Nephron (organoid): ENCODE results near the gene NLRP5.

Experiments
- H3K27ac Mint-ChIP-seq, 3 experiments: 2 replicates each; pipeline ENCODE4 v1.8.0; 2020; ENCODE audit warnings: mixed read lengths in 3 of 3, mild to moderate bottlenecking in 2 of 3, moderate library complexity in 1 of 3
- H3K27me3 Mint-ChIP-seq: 2 replicates; pipeline ENCODE4 v1.8.0; 2021; ENCODE audit warnings: low read depth, mild to moderate bottlenecking, moderate library complexity, mixed read lengths
- H3K36me3 Mint-ChIP-seq: 2 replicates; pipeline ENCODE4 v1.8.0; 2020; ENCODE audit warnings: low read depth, mixed read lengths
- H3K4me1 Mint-ChIP-seq: 2 replicates; pipeline ENCODE4 v1.8.0; 2020; ENCODE audit warnings: mixed read lengths
- H3K4me3 Mint-ChIP-seq, 3 experiments: 2 replicates each; pipeline ENCODE4 v1.8.0; 2020; ENCODE audit warnings: mild to moderate bottlenecking in 3 of 3, mixed read lengths in 3 of 3, moderate library complexity in 2 of 3
- H3K9me3 Mint-ChIP-seq: 2 replicates; pipeline ENCODE4 v1.8.0; 2020; ENCODE audit warnings: mixed read lengths
- CTCF ChIP-seq, 3 experiments: fragments of 200-600 bp; sonication (generic); IDR thresholded peaks; one replicate each; pipeline ENCODE4 v1.5.0; 2021; ENCODE audit warnings: antibody characterized with exemption in 3 of 3; ENCODE audit not compliant: unreplicated experiment in 3 of 3

NLRP5 gene

GRCh38 chr19:56080669-56081401 is 94.3 kb downstream of the NLRP5 start:
- TF ChIP-seq CTCF (IDR thresholded peaks at IDR 0.05; ENCODE audit: unreplicated experiment in 3 of 3), result peak; percentile 47 to 58 (median 51)

GRCh38 chr19:56083668-56084067 is 97.1 kb downstream of the NLRP5 start:
- H3K4me1 Mint-ChIP-seq, result peaks cover 9% of the 10 kb centered on the region
- H3K4me3 Mint-ChIP-seq, result no peak overlapping the region
- H3K27me3 Mint-ChIP-seq, result peaks cover 10% of the 10 kb centered on the region
- peaks cover 4% of the 10 kb centered on the region for H3K36me3 Mint-ChIP-seq
- H3K27ac Mint-ChIP-seq, result no peak overlapping the region
- TF ChIP-seq CTCF (IDR thresholded peaks at IDR 0.05; ENCODE audit: unreplicated experiment in 3 of 3), result no peak
- H3K9me3 Mint-ChIP-seq, result no peaks in the 10 kb centered on the region

More at GRCh38 chr19:56080669-56081401, 94.3 kb downstream of the NLRP5 start:
- Mint-ChIP-seq H3K4me1 (peaks cover 9% of the 10 kb centered on the region), H3K4me3 (peak overlapping the region; percentile 77 to 88 (median 83)), H3K9me3 (no peaks in the 10 kb centered on the region), H3K27me3 (peaks cover 10% of the 10 kb centered on the region), H3K36me3 (no peaks in the 10 kb centered on the region), H3K27ac (peak overlapping the region in 2 of 3 experiments; percentile 29 to 79)

GRCh38 chr19:56084835-56085536 is 98.4 kb downstream of the NLRP5 start:
- Mint-ChIP-seq H3K27me3 (peaks cover 6% of the 10 kb centered on the region), H3K4me1 (peaks cover 9% of the 10 kb centered on the region), H3K4me3 (no peak overlapping the region), H3K27ac (peak overlapping the region in 1 of 3 experiments; percentile 53), H3K36me3 (peaks cover 14% of the 10 kb centered on the region), H3K9me3 (no peaks in the 10 kb centered on the region)
- no peak for TF ChIP-seq CTCF (IDR thresholded peaks at IDR 0.05; ENCODE audit: unreplicated experiment in 3 of 3)

- TF ChIP-seq CTCF (IDR thresholded peaks at IDR 0.05; ENCODE audit: unreplicated experiment in 3 of 3), result no peak
- Mint-ChIP-seq H3K4me1 (peaks cover 8% of the 10 kb centered on the region), H3K9me3 (no peaks in the 10 kb centered on the region), H3K27me3 (peaks cover 4% of the 10 kb centered on the region), H3K4me3 (no peak overlapping the region), H3K36me3 (peaks cover 17% of the 10 kb centered on the region), H3K27ac (no peak overlapping the region)
Measured at GRCh38 chr19:56085571-56086275, 99.1 kb downstream of the NLRP5 start.

- no peaks in the 10 kb centered on the region for H3K4me1 Mint-ChIP-seq
- TF ChIP-seq CTCF (IDR thresholded peaks at IDR 0.05; ENCODE audit: unreplicated experiment in 3 of 3), result no peak
- H3K4me3 Mint-ChIP-seq, result no peak overlapping the region
- no peaks in the 10 kb centered on the region for H3K27me3 Mint-ChIP-seq
- no peak overlapping the region for H3K27ac Mint-ChIP-seq
- H3K36me3 Mint-ChIP-seq, result peaks cover 28% of the 10 kb centered on the region
- H3K9me3 Mint-ChIP-seq, result no peaks in the 10 kb centered on the region
Measured at GRCh38 chr19:56086671-56087430, 100.3 kb downstream of the NLRP5 start.
